NT2/D1 (cell line): Measurements from ENCODE around the gene PDXK.

Experiments used
- SUZ12 ChIP-seq: IDR thresholded peaks from 2 replicates; pipeline ENCODE4 v1.6.1; 2011; ENCODE audit not compliant: insufficient read length, insufficient read depth; ENCODE audit errors: extremely low read depth
- YY1 ChIP-seq: IDR thresholded peaks from 2 replicates; pipeline ENCODE4 v1.6.1; 2011; ENCODE audit not compliant: insufficient read length, insufficient read depth
- ZNF274 ChIP-seq: IDR thresholded peaks from 2 replicates; pipeline ENCODE4 v1.6.1; 2011; ENCODE audit warnings: mild to moderate bottlenecking, low read depth, low read length

DNA sequence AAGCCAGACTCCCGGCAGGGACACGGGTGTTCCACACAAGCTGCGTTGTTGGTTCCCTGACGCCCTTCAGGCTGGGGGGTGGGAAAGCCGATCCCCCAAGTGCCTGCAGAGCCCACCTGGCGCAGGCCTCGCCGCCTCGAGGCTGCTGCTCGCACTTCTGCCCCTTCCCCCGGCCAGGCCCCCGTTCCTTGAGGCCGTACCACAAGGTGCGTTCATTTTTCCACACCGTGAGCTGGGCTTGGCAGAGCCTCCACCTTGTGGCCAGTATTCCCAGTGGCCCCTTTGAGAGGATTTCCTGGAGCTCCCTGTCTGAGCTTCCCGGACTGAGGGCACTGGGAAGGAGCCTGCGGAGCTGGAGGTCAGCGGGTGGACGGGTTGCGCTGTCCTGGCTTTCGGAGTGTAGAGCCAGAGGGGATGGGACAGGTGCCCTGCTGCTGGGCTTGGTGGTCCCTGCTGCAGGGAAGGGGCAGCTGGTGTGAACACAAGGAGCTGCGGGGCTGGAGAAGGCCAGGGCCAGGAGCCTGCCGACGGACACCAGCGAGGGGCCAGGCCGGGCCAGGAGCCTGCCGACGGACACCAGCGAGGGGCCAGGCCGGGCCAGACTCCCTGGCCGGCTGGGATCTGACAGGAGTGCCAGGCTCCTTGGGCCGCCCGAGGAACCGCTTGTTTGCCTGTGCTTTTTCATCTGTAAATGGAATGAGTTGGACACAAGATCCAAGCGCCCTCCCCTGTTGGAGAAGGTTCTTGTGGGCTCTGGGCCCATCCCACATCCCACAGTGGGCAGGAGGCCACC is 18.4 kb downstream of the PDXK start:
- TF ChIP-seq YY1 (no peak), ZNF274 (no peak), SUZ12 (no peak)
